ENCODE results near the gene MAP1LC3A. TPM values are rescaled to one million over a fixed set of nuclear protein-coding genes. Genes with fewer than 3 reads are reported as not detected.

Gene MAP1LC3A
- total and polyA plus RNA-seq, 8 donors: 11.7 to 98.4 (median 50.4) TPM

- Histone ChIP-seq H3K27me3 (no peaks in the 10 kb centered on the region), H3K4me1 (peaks cover 10 to 24% (median 18%) of the 10 kb centered on the region in 4 donors), H3K4me3 (no peak overlapping the region), H3K9me3 (no peaks in the 10 kb centered on the region), H3K36me3 (peaks cover 0 to 11% (median 0%) of the 10 kb centered on the region in 4 donors), H3K27ac (peak overlapping the region in 2 of 5 donors; percentile 20 to 97)
- intact Hi-C loops (cut with DNase I; ENCODE audit: low total_unique reads): no loop called here
- 89 to 96% (median 94%) methylated on average over 6 to 7 of the region's 7 CpGs for WGBS, 5 donors
- no peak for DNase-seq
- no peak for TF ChIP-seq POLR2AphosphoS5 (IDR thresholded peaks at IDR 0.05)
- TF ChIP-seq CTCF (IDR thresholded peaks at IDR 0.05): no peak
Observed at GRCh38 chr20:34560614-34561013, 2.1 kb downstream of the MAP1LC3A start.

GRCh38 chr20:34561661-34562060, 3.1 kb downstream of the MAP1LC3A start:
- TF ChIP-seq POLR2A (IDR thresholded peaks at IDR 0.05): no peak
- no peak for TF ChIP-seq POLR2AphosphoS5 (IDR thresholded peaks at IDR 0.05)
- no peak for TF ChIP-seq EP300 (IDR thresholded peaks at IDR 0.05)
- no peak for TF ChIP-seq CTCF (IDR thresholded peaks at IDR 0.05)
- Histone ChIP-seq H3K4me3 (no peak overlapping the region), H3K27me3 (no peaks in the 10 kb centered on the region), H3K9me3 (no peaks in the 10 kb centered on the region), H3K4me1 (peaks cover 10 to 24% (median 18%) of the 10 kb centered on the region in 4 donors), H3K36me3 (peaks cover 0 to 22% (median under 1%) of the 10 kb centered on the region in 4 donors), H3K27ac (peak overlapping the region in 2 of 5 donors; percentile 20 to 97)
- WGBS, 5 donors: 68 to 74% (median 72%) methylated on average over 10 of the region's 10 CpGs
- intact Hi-C loops (cut with DNase I; ENCODE audit: low total_unique reads): no loop called here
- no peak for DNase-seq

GRCh38 chr20:34562641-34563040, 4.1 kb downstream of the MAP1LC3A start:
- intact Hi-C loops (cut with DNase I; ENCODE audit: low total_unique reads): no loop called here
- H3K4me3 ChIP-seq: no peak overlapping the region
- no peak overlapping the region for H3K27ac ChIP-seq
- peaks cover 10 to 19% (median 15%) of the 10 kb centered on the region in 4 donors for H3K4me1 ChIP-seq
- TF ChIP-seq POLR2AphosphoS5 (IDR thresholded peaks at IDR 0.05): no peak
- peak in 2 of 7 experiments; percentile 7 to 22 for TF ChIP-seq CTCF (IDR thresholded peaks at IDR 0.05)
- TF ChIP-seq POLR2A (IDR thresholded peaks at IDR 0.05): no peak
- no peaks in the 10 kb centered on the region for H3K9me3 ChIP-seq
- H3K36me3 ChIP-seq: peaks cover 0 to 32% (median 8%) of the 10 kb centered on the region in 4 donors
- 51 to 66% (median 62%) methylated on average over 4 to 5 of the region's 5 CpGs for WGBS, 5 donors
- no peaks in the 10 kb centered on the region for H3K27me3 ChIP-seq
- DNase-seq: peak in 1 of 2 donors; percentile 54

GRCh38 chr20:34564833-34565232, 6.3 kb downstream of the MAP1LC3A start:
- intact Hi-C loops (cut with DNase I; ENCODE audit: low total_unique reads): no loop called here
- no peak overlapping the region for H3K4me3 ChIP-seq
- DNase-seq: no peak

More at GRCh38 chr20:34564833-34565232, 6.3 kb downstream of the MAP1LC3A start:
- Histone ChIP-seq H3K27ac (no peak overlapping the region), H3K27me3 (no peaks in the 10 kb centered on the region), H3K4me1 (peaks cover 0 to 4% (median 1%) of the 10 kb centered on the region in 4 donors), H3K36me3 (peaks cover 0 to 45% (median 20%) of the 10 kb centered on the region in 4 donors), H3K9me3 (no peaks in the 10 kb centered on the region)
- WGBS, 5 donors: 64 to 83% (median 73%) methylated on average over 7 of the region's 7 CpGs
- TF ChIP-seq EP300 (IDR thresholded peaks at IDR 0.05) (no peak), POLR2A (IDR thresholded peaks at IDR 0.05) (no peak), POLR2AphosphoS5 (IDR thresholded peaks at IDR 0.05) (no peak), CTCF (IDR thresholded peaks at IDR 0.05) (no peak)

Measured in stomach (tissue), 9 donors.